B cell (primary cell): ENCODE measurements around the gene MRPL10. TPM values are rescaled to one million over a fixed set of nuclear protein-coding genes. Genes with fewer than 3 reads are reported as not detected.

Experiments
- ATAC-seq: fragments of 200-7000 bp; cut with Tn5 transposase; one replicate; pipeline ENCODE4 v1.10.0; 2021; ENCODE audit warnings: low read depth, mild to moderate bottlenecking, moderate number of reproducible peaks, moderate library complexity
- CTCF ChIA-PET: fragments of 350-600 bp; sonication (Branson Sonifier 250); formaldehyde crosslinking; loops from one replicate; lab custom pipeline; 2021; ENCODE audit warnings: antibody characterized with exemption, inconsistent platforms; lab: Charles Lee
- POLR2A ChIA-PET: fragments of 350-600 bp; sonication (Branson Sonifier 250); formaldehyde crosslinking; loops from one replicate; lab custom pipeline; 2021; ENCODE audit warnings: antibody characterized with exemption; lab: Charles Lee
- DNase-seq: peaks from one replicate; pipeline ENCODE4 v3.0.0; 2013
- H2AFZ ChIP-seq: 2 replicates; pipeline ENCODE4 v1.6.1; 2012; ENCODE audit warnings: mild to moderate bottlenecking, low read depth, low read length; ENCODE audit not compliant: insufficient read depth, poor library complexity, severe bottlenecking
- H3K27ac ChIP-seq, 2 donors: 1 replicate in 1 of 2; 2 replicates in 1 of 2; pipeline ENCODE4 v1.5.1; 2012 to 2013; ENCODE audit warnings: low read length in 2 of 2, mild to moderate bottlenecking in 2 of 2, moderate library complexity in 1 of 2
- H3K27me3 ChIP-seq, 4 experiments: fragments of 200-600 bp in 1 of 4; sonication (generic) in 1 of 4; replicated peaks in 1 of 4; 1 replicate in 2 of 4; 2 replicates in 2 of 4; pipeline versions ENCODE4 v1.6.1 to v1.7.0; 2013 to 2016; ENCODE audit warnings: low read length in 3 of 4, mild to moderate bottlenecking in 2 of 4, mixed read lengths in 1 of 4, moderate library complexity in 1 of 4; ENCODE audit not compliant: insufficient read depth in 4 of 4, control insufficient read depth in 3 of 4; ENCODE audit errors: control extremely low read depth in 1 of 4
- H3K36me3 ChIP-seq, 2 experiments: replicated peaks in 1 of 2; 1 replicate in 1 of 2; 2 replicates in 1 of 2; pipeline versions ENCODE4 v1.6.1 to v1.7.1; 2013; ENCODE audit warnings: low read length in 1 of 2; ENCODE audit not compliant: insufficient read depth in 2 of 2, control insufficient read depth in 1 of 2; ENCODE audit errors: control extremely low read depth in 1 of 2, extremely low read depth in 1 of 2
- H3K4me1 ChIP-seq, 2 donors: fragments of 200-600 bp in 1 of 2; sonication (generic) in 1 of 2; 1 replicate in 1 of 2; 2 replicates in 1 of 2; pipeline versions ENCODE4 v1.5.1 to v1.6.1; 2013 to 2017; ENCODE audit warnings: low read length in 2 of 2; ENCODE audit not compliant: control insufficient read depth in 2 of 2, insufficient read depth in 2 of 2
- H3K4me2 ChIP-seq: replicated peaks from 2 replicates; pipeline ENCODE3; 2012; ENCODE audit warnings: mild to moderate bottlenecking, low read depth, low read length; ENCODE audit not compliant: poor library complexity, severe bottlenecking
- H3K4me3 ChIP-seq, 5 experiments: fragments of 200-600 bp in 1 of 5; sonication (generic) in 1 of 5; 1 replicate in 3 of 5; 2 replicates in 2 of 5; pipeline versions ENCODE4 v1.5.1 to v1.7.0; 2011 to 2016; ENCODE audit warnings: low read length in 4 of 5, mild to moderate bottlenecking in 4 of 5, low read depth in 2 of 5, control low read depth in 1 of 5, moderate library complexity in 1 of 5; ENCODE audit not compliant: insufficient read depth in 1 of 5; ENCODE audit errors: control extremely low read depth in 1 of 5, extremely low read depth in 1 of 5
- H3K79me2 ChIP-seq: fragments of 200-600 bp; sonication (generic); one replicate; pipeline ENCODE4 v1.6.0; 2016; ENCODE audit warnings: low read length; ENCODE audit not compliant: control insufficient read depth, insufficient read depth
- H3K9ac ChIP-seq: fragments of 200-600 bp; sonication (generic); 2 replicates; pipeline ENCODE4 v1.6.1; 2017; ENCODE audit warnings: mild to moderate bottlenecking, low read length, moderate library complexity
- H3K9me3 ChIP-seq, 3 donors: one replicate each; pipeline versions ENCODE4 v1.6.1 to v1.7.1; 2013; ENCODE audit warnings: low read length in 2 of 3; ENCODE audit not compliant: control insufficient read depth in 2 of 3, insufficient read depth in 1 of 3; ENCODE audit errors: control extremely low read depth in 1 of 3
- H4K20me1 ChIP-seq: 2 replicates; pipeline ENCODE4 v1.6.0; 2012; ENCODE audit warnings: mild to moderate bottlenecking, low read length; ENCODE audit not compliant: insufficient read depth, control insufficient read depth, poor library complexity, severe bottlenecking
- H3K27ac Mint-ChIP-seq: one replicate; pipeline ENCODE4 v1.8.0; 2021; ENCODE audit warnings: mixed read lengths
- H3K27me3 Mint-ChIP-seq: one replicate; pipeline ENCODE4 v1.8.0; 2021; ENCODE audit warnings: mixed read lengths
- H3K4me1 Mint-ChIP-seq: one replicate; pipeline ENCODE4 v1.8.0; 2021; ENCODE audit warnings: mixed read lengths
- H3K4me3 Mint-ChIP-seq: one replicate; pipeline ENCODE4 v1.8.0; 2021; ENCODE audit warnings: mixed read lengths
- H3K9me3 Mint-ChIP-seq: one replicate; pipeline ENCODE4 v1.8.0; 2022; ENCODE audit warnings: mixed read lengths; ENCODE audit not compliant: insufficient read depth
- CTCF ChIP-seq: fragments of 200-600 bp; IDR thresholded peaks from one replicate; pipeline ENCODE4 v1.8.0; 2022; ENCODE audit warnings: antibody characterized with exemption, mild to moderate bottlenecking
- EZH2 ChIP-seq: IDR thresholded peaks from 2 replicates; pipeline ENCODE4 v1.6.1; 2012; ENCODE audit warnings: borderline replicate concordance, low read depth, mild to moderate bottlenecking, moderate library complexity, low read length; ENCODE audit not compliant: insufficient read depth, poor library complexity, severe bottlenecking
- WGBS: methylation state at CpG from one replicate; pipeline ENCODE4 v1.1.5; 2013; ENCODE audit warnings: missing lambda C conversion rate; ENCODE audit not compliant: insufficient coverage; 5-methylcytosine and 5-hydroxymethylcytosine counted together
- intact Hi-C: fragments of 100-400 bp; cut with micrococcal nuclease; formaldehyde crosslinking; loops from one replicate; pipeline ENCODE4 v1.10.0; 2022
- polyA plus RNA-seq: library from polyadenylated mRNA; depleted of rRNA; stranded (reverse); fragments of >200 nt; gene quantifications from 2 replicates; pipeline ENCODE4 v1.2.3, GENCODE V29; 2012
- total RNA-seq, 2 donors: library from RNA; stranded (reverse); fragments of 120-200 nt in 1 of 2; gene quantifications; 1 replicate in 1 of 2; 2 replicates in 1 of 2; pipeline versions ENCODE4 v1.2.3 to v1.2.4, GENCODE V29; 2013 to 2022

Gene MRPL10
- total and polyA plus RNA-seq, 2 donors (not counting 1 experiment from before 2014, with no cell fraction given): 34.8 to 39.4 TPM

GRCh38 chr17:47879776-47880454, 48.6 kb upstream of the MRPL10 start:
- intact Hi-C loops: no loop called here
- no peak for DNase-seq
- H3K4me3 Mint-ChIP-seq: no peak overlapping the region

GRCh38 chr17:47879028-47879585, 47.8 kb upstream of the MRPL10 start:
- H3K4me2 ChIP-seq: no peak overlapping the region
- no peak overlapping the region for H3K9ac ChIP-seq
- Mint-ChIP-seq H3K4me3 (no peak overlapping the region), H3K9me3 (no peaks in the 10 kb centered on the region), H3K27ac (no peak overlapping the region), H3K4me1 (no peaks in the 10 kb centered on the region), H3K27me3 (peaks cover 44% of the 10 kb centered on the region)
- no peak for TF ChIP-seq CTCF
- no peak for TF ChIP-seq EZH2
- H3K4me1 ChIP-seq: peaks cover 0 to 4% of the 10 kb centered on the region in 2 donors
- H3K27me3 ChIP-seq: peaks cover 0 to 41% (median 6%) of the 10 kb centered on the region in 4 experiments
- CTCF ChIA-PET: interaction anchor here (0.7 kb wide), 1 partner anchor 37 kb away, joined by 3 read pairs; no protein-coding TSS in a partner anchor
- H3K36me3 ChIP-seq: no peaks in the 10 kb centered on the region
- POLR2A ChIA-PET: no interaction called here
- WGBS: no CpG with 5 or more reads among the region's 2 CpGs
- H3K4me3 ChIP-seq: no peak overlapping the region
- H4K20me1 ChIP-seq: no peaks in the 10 kb centered on the region
- intact Hi-C loops: no loop called here
- no peaks in the 10 kb centered on the region for H3K9me3 ChIP-seq
- H3K79me2 ChIP-seq: no peaks in the 10 kb centered on the region
- H2AFZ ChIP-seq: no peak overlapping the region
- ATAC-seq (no peak), DNase-seq (no peak)
- no peak overlapping the region for H3K27ac ChIP-seq

More at GRCh38 chr17:47879776-47880454, 48.6 kb upstream of the MRPL10 start:
- no peaks in the 10 kb centered on the region for H4K20me1 ChIP-seq
- H3K4me3 ChIP-seq: no peak overlapping the region
- H3K9ac ChIP-seq: no peak overlapping the region
- H2AFZ ChIP-seq: no peak overlapping the region
- 80% methylated on average over 4 of the region's 8 CpGs for WGBS
- H3K4me1 ChIP-seq: peaks cover 0 to 4% of the 10 kb centered on the region in 2 donors
- no peaks in the 10 kb centered on the region for H3K9me3 ChIP-seq
- TF ChIP-seq EZH2: no peak
- ATAC-seq: no peak
- Mint-ChIP-seq H3K4me1 (no peaks in the 10 kb centered on the region), H3K27ac (no peak overlapping the region), H3K9me3 (no peaks in the 10 kb centered on the region), H3K27me3 (peaks cover 40% of the 10 kb centered on the region)
- H3K4me2 ChIP-seq: no peak overlapping the region
- POLR2A ChIA-PET: no interaction called here
- H3K79me2 ChIP-seq: no peaks in the 10 kb centered on the region
- no peaks in the 10 kb centered on the region for H3K36me3 ChIP-seq
- CTCF ChIA-PET: interaction anchor here (0.7 kb wide), 1 partner anchor 37 kb away, joined by 3 read pairs; no protein-coding TSS in a partner anchor
- H3K27me3 ChIP-seq: peaks cover 0 to 34% (median 5%) of the 10 kb centered on the region in 4 experiments
- H3K27ac ChIP-seq: no peak overlapping the region
